ENCODE measurements around the gene OPTC.
"Not testable (repeated sequence)": the region's sequence is repeated elsewhere in the genome, so short reads cannot be mapped to it uniquely, and the experiment has no call there.

OPTC gene
- total RNA-seq = 0 reads per million in 2 experiments

- DNase-seq (ENCODE audit: low read depth) = no peak
These were observed at the start of gene OPTC for GRCh38 chr1:203493901-203494300. TSS of gene OPTC (plus strand) at chr1:203494153. CDS start at chr1:203496006, 1,853 bp downstream.

GRCh38 chr1:203444171-203444576 lies 49.8 kb upstream of the OPTC start:
- DNase-seq (ENCODE audit: low read depth) = no peak

GRCh38 chr1:203447151-203447550 lies 46.8 kb upstream of the OPTC start:
- DNase-seq (ENCODE audit: low read depth) = no peak

GRCh38 chr1:203447598-203447997 lies 46.4 kb upstream of the OPTC start:
- DNase-seq (ENCODE audit: low read depth) = not testable (repeated sequence)

- DNase-seq (ENCODE audit: low read depth) = no peak
These were observed 45.4 kb upstream of the OPTC start for GRCh38 chr1:203448521-203449061.

- DNase-seq (ENCODE audit: low read depth) = no peak
These were observed 44.0 kb upstream of the OPTC start for GRCh38 chr1:203450001-203450400.

- DNase-seq (ENCODE audit: low read depth) = no peak
These were observed 43.3 kb upstream of the OPTC start for GRCh38 chr1:203450479-203451149.

- DNase-seq (ENCODE audit: low read depth) = no peak
These were observed 41.8 kb upstream of the OPTC start for GRCh38 chr1:203451836-203452784.

- DNase-seq (ENCODE audit: low read depth) = no peak
These were observed 40.9 kb upstream of the OPTC start for GRCh38 chr1:203453016-203453415.

GRCh38 chr1:203453616-203454015 lies 40.3 kb upstream of the OPTC start:
- no peak for DNase-seq (ENCODE audit: low read depth)

GRCh38 chr1:203454986-203455471 lies 38.9 kb upstream of the OPTC start:
- no peak for DNase-seq (ENCODE audit: low read depth)

- no peak for DNase-seq (ENCODE audit: low read depth)
These were observed 38.2 kb upstream of the OPTC start for GRCh38 chr1:203455706-203456105.

- DNase-seq (ENCODE audit: low read depth) = no peak
These were observed 37.4 kb upstream of the OPTC start for GRCh38 chr1:203456577-203456976.

GRCh38 chr1:203458078-203458477 lies 35.9 kb upstream of the OPTC start:
- DNase-seq (ENCODE audit: low read depth) = no peak

GRCh38 chr1:203459671-203460201 lies 34.2 kb upstream of the OPTC start:
- DNase-seq (ENCODE audit: low read depth) = no peak

- DNase-seq (ENCODE audit: low read depth) = no peak
These were observed 32.2 kb upstream of the OPTC start for GRCh38 chr1:203461717-203462116.

GRCh38 chr1:203462143-203462542 lies 31.8 kb upstream of the OPTC start:
- DNase-seq (ENCODE audit: low read depth) = no peak

- DNase-seq (ENCODE audit: low read depth) = no peak
These were observed 31.1 kb upstream of the OPTC start for GRCh38 chr1:203462878-203463277.

GRCh38 chr1:203463469-203464062 lies 30.4 kb upstream of the OPTC start:
- no peak for DNase-seq (ENCODE audit: low read depth)

- DNase-seq (ENCODE audit: low read depth) = no peak
These were observed 29.7 kb upstream of the OPTC start for GRCh38 chr1:203464226-203464625.

- DNase-seq (ENCODE audit: low read depth) = no peak
These were observed 29.2 kb upstream of the OPTC start for GRCh38 chr1:203464743-203465142.
